Body of pancreas (tissue), 4 donors: Measurements from ENCODE around the gene PLEKHG2.

ENCODE experiments used
- POLR2A ChIP-seq, 3 donors: fragments of 450-650 bp; IDR thresholded peaks; one replicate each; pipeline ENCODE4 v1.6.1; 2016; ENCODE audit warnings: antibody characterized with exemption in 3 of 3, mild to moderate bottlenecking in 2 of 3
- TF ChIP-seq, protein P1 (sequence below), 7 experiments: fragments of 450-650 bp in 4 of 7; fragments of 200-600 bp in 3 of 7; sonication (generic) in 3 of 7; IDR thresholded peaks; one replicate each; pipeline ENCODE4 v1.5.1; 2016 to 2019; ENCODE audit warnings: antibody characterized with exemption in 7 of 7

GRCh38 chr19:39401070-39401548 is 11.4 kb upstream of the PLEKHG2 start:
- TF ChIP-seq, protein P1, sequence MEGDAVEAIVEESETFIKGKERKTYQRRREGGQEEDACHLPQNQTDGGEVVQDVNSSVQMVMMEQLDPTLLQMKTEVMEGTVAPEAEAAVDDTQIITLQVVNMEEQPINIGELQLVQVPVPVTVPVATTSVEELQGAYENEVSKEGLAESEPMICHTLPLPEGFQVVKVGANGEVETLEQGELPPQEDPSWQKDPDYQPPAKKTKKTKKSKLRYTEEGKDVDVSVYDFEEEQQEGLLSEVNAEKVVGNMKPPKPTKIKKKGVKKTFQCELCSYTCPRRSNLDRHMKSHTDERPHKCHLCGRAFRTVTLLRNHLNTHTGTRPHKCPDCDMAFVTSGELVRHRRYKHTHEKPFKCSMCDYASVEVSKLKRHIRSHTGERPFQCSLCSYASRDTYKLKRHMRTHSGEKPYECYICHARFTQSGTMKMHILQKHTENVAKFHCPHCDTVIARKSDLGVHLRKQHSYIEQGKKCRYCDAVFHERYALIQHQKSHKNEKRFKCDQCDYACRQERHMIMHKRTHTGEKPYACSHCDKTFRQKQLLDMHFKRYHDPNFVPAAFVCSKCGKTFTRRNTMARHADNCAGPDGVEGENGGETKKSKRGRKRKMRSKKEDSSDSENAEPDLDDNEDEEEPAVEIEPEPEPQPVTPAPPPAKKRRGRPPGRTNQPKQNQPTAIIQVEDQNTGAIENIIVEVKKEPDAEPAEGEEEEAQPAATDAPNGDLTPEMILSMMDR (IDR thresholded peaks at IDR 0.05): no peak
- no peak for TF ChIP-seq POLR2A (IDR thresholded peaks at IDR 0.05)
